ENCODE results near the gene CLEC17A.
"Not testable (repeated sequence)": the region's sequence is repeated elsewhere in the genome, so short reads cannot be mapped to it uniquely, and the experiment has no call there.

Gene CLEC17A

DNA sequence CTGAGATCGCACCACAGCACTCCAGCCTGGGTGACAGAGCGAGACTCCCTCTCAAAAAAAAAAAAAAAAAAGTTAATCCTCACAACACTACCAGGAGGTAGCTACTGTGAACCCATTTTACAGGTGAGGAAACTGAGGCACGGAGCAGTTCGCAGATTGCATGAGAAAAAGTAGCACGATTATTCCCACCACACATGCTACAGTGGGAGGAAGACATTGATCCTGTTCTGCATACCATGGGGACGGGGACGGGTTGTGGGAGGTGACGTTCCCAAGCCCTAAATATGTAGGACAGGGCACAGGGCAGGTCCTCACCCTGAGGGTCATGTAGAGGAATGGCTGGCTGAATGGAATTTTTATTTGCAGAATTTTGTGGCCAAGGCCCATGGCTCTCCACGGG, 23.7 kb downstream of the CLEC17A start:
- WGBS (ENCODE audit: insufficient coverage): 80% methylated on average over 2 of the region's 9 CpGs

DNA sequence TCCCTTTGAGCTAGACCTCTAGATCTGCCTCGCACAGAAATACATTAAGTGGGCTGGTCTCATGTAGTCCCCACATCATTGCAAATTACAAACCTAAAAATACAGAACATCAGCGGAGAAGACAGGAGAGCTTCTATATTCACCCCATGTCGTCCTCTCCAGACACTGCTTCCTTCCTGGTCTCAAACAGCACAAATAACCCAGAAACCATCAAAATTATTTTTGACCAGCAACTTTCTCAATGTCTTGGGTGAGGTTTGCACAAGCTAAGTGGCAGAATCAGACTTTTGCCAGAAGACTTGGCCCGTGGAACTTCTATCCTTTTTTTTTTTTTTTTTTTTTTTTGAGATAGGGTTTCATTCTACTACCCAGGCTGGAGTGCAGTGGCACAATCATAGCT, 28.2 kb downstream of the CLEC17A start:
- H3K4me3 ChIP-seq (ENCODE audit: control insufficient read depth in 1 of 7, extremely low read depth in 1 of 7, insufficient read depth in 4 of 7, low read depth in 2 of 7, low read length in 6 of 7): no peak overlapping the region
- peaks cover 4 to 21% (median 18%) of the 10 kb centered on the region in 4 experiments for H3K4me1 ChIP-seq (ENCODE audit: control extremely low read depth in 1 of 4, control insufficient read depth in 4 of 4, insufficient read depth in 4 of 4, low read length in 3 of 4)
- H3K36me3 ChIP-seq (ENCODE audit: control insufficient read depth in 4 of 4, insufficient read depth in 4 of 4, low read length in 3 of 4): no peaks in the 10 kb centered on the region
- H3K27ac ChIP-seq (ENCODE audit: insufficient read depth in 1 of 2, low read depth in 1 of 2, low read length in 2 of 2, poor library complexity in 1 of 2, severe bottlenecking in 2 of 2): no peak overlapping the region
- ChIA-PET CTCF (interaction anchor here (1.1 to 1.4 kb wide), 2 partner anchors 69 to 96 kb away, joined by 3 read pairs; no protein-coding TSS in a partner anchor), POLR2A (interaction anchor here (0.9 kb wide), 1 partner anchor 79 kb away, joined by 4 read pairs; the partner anchor contains the start of gene ZNF333)
- DNase-seq: no peak
- no peaks in the 10 kb centered on the region for H3K9me3 ChIP-seq (ENCODE audit: control extremely low read depth in 1 of 5, control insufficient read depth in 4 of 5, insufficient read depth in 2 of 5, low read depth in 1 of 5, low read length in 4 of 5)
- WGBS (ENCODE audit: insufficient coverage): 80% methylated on average over 1 of the region's 4 CpGs
- no peaks in the 10 kb centered on the region for H3K27me3 ChIP-seq (replicated peaks in 2 of 5; ENCODE audit: control insufficient read depth in 4 of 5, insufficient read depth in 5 of 5, low read length in 4 of 5)

More for the DNA sequence above, 23.7 kb downstream of the CLEC17A start:
- ChIA-PET POLR2A (no interaction called here), CTCF (no interaction called here)
- no peak overlapping the region for H3K27ac ChIP-seq (ENCODE audit: insufficient read depth in 1 of 2, low read depth in 1 of 2, low read length in 2 of 2, poor library complexity in 1 of 2, severe bottlenecking in 2 of 2)
- no peaks in the 10 kb centered on the region for H3K36me3 ChIP-seq (ENCODE audit: control insufficient read depth in 4 of 4, insufficient read depth in 4 of 4, low read length in 3 of 4)
- no peaks in the 10 kb centered on the region for H3K27me3 ChIP-seq (replicated peaks in 2 of 5; ENCODE audit: control insufficient read depth in 4 of 5, insufficient read depth in 5 of 5, low read length in 4 of 5)
- peaks cover 0 to 3% (median 0%) of the 10 kb centered on the region in 4 experiments for H3K4me1 ChIP-seq (ENCODE audit: control extremely low read depth in 1 of 4, control insufficient read depth in 4 of 4, insufficient read depth in 4 of 4, low read length in 3 of 4)
- no peak overlapping the region for H3K4me3 ChIP-seq (ENCODE audit: control insufficient read depth in 1 of 7, extremely low read depth in 1 of 7, insufficient read depth in 4 of 7, low read depth in 2 of 7, low read length in 6 of 7)
- no peak for DNase-seq
- peaks cover 0 to 3% (median 0%) of the 10 kb centered on the region in 5 experiments for H3K9me3 ChIP-seq (ENCODE audit: control extremely low read depth in 1 of 5, control insufficient read depth in 4 of 5, insufficient read depth in 2 of 5, low read depth in 1 of 5, low read length in 4 of 5)

DNA sequence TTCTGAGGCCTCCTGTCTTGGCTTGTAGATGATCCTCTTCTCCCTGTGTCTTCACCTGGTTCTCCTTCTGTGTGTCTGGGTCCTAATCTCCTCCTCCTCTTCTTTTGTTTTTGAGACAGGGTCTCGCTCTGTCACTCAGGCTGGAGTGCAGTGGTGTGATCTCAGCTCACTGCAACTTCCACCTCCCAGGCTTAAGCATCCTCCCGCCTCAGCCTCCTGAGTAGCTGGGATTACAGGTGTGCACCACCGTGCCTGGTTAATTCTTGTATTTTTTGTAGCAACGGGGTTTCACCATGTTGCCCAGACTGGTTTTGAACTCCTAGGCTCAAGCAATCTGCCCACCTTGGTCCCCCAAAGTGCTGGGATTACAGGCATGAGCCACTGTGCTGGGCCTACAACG, 29.4 kb downstream of the CLEC17A start:
- POLR2A ChIA-PET; H3K36me3 ChIP-seq (ENCODE audit: control insufficient read depth in 4 of 4, insufficient read depth in 4 of 4, low read length in 3 of 4); H3K27ac ChIP-seq (ENCODE audit: insufficient read depth in 1 of 2, low read depth in 1 of 2, low read length in 2 of 2, poor library complexity in 1 of 2, severe bottlenecking in 2 of 2); H3K4me3 ChIP-seq (ENCODE audit: control insufficient read depth in 1 of 7, extremely low read depth in 1 of 7, insufficient read depth in 4 of 7, low read depth in 2 of 7, low read length in 6 of 7); H3K27me3 ChIP-seq (replicated peaks in 2 of 5; ENCODE audit: control insufficient read depth in 4 of 5, insufficient read depth in 5 of 5, low read length in 4 of 5); H3K9me3 ChIP-seq (ENCODE audit: control extremely low read depth in 1 of 5, control insufficient read depth in 4 of 5, insufficient read depth in 2 of 5, low read depth in 1 of 5, low read length in 4 of 5); DNase-seq: not testable (repeated sequence)
- H3K4me1 ChIP-seq (ENCODE audit: control extremely low read depth in 1 of 4, control insufficient read depth in 4 of 4, insufficient read depth in 4 of 4, low read length in 3 of 4): peaks cover 4 to 21% (median 18%) of the 10 kb centered on the region in 4 experiments
- CTCF ChIA-PET: interaction anchor here (1.4 to 1.8 kb wide), 2 partner anchors 38 to 95 kb away, joined by 3 to 7 read pairs; no protein-coding TSS in a partner anchor
- 90% methylated on average over 4 of the region's 5 CpGs for WGBS (ENCODE audit: insufficient coverage)

DNA sequence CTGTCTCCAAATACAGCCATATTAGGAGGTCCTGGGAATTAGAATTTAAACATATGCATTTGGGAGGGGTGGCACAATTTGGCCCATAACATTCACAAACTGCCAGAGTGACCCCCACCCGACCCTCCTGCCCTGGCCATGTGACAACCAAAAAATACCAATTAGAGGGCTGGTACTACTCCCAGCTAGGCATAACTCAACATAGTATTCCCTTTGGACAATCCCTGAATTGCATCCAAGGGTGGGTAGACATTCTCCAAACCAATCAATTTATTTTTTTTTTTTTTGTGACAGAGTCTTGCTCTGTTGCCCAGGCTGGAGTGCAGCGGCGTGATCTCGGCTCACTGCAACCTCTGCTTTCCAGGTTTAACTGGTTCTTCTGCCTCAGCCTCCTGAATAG, 29.8 kb downstream of the CLEC17A start:
- ChIA-PET POLR2A (no interaction called here), CTCF (interaction anchor here (1.0 to 1.8 kb wide), 2 partner anchors 22 to 38 kb away, joined by 3 to 7 read pairs; no protein-coding TSS in a partner anchor)
- DNase-seq: no peak
- peaks cover 4 to 21% (median 18%) of the 10 kb centered on the region in 4 experiments for H3K4me1 ChIP-seq (ENCODE audit: control extremely low read depth in 1 of 4, control insufficient read depth in 4 of 4, insufficient read depth in 4 of 4, low read length in 3 of 4)
- no peak overlapping the region for H3K27ac ChIP-seq (ENCODE audit: insufficient read depth in 1 of 2, low read depth in 1 of 2, low read length in 2 of 2, poor library complexity in 1 of 2, severe bottlenecking in 2 of 2)
- H3K4me3 ChIP-seq (ENCODE audit: control insufficient read depth in 1 of 7, extremely low read depth in 1 of 7, insufficient read depth in 4 of 7, low read depth in 2 of 7, low read length in 6 of 7): no peak overlapping the region
- 97% methylated on average over 4 of the region's 4 CpGs for WGBS (ENCODE audit: insufficient coverage)
- H3K27me3 ChIP-seq (replicated peaks in 2 of 5; ENCODE audit: control insufficient read depth in 4 of 5, insufficient read depth in 5 of 5, low read length in 4 of 5): no peaks in the 10 kb centered on the region
- no peaks in the 10 kb centered on the region for H3K9me3 ChIP-seq (ENCODE audit: control extremely low read depth in 1 of 5, control insufficient read depth in 4 of 5, insufficient read depth in 2 of 5, low read depth in 1 of 5, low read length in 4 of 5)
- H3K36me3 ChIP-seq (ENCODE audit: control insufficient read depth in 4 of 4, insufficient read depth in 4 of 4, low read length in 3 of 4): no peaks in the 10 kb centered on the region

DNA sequence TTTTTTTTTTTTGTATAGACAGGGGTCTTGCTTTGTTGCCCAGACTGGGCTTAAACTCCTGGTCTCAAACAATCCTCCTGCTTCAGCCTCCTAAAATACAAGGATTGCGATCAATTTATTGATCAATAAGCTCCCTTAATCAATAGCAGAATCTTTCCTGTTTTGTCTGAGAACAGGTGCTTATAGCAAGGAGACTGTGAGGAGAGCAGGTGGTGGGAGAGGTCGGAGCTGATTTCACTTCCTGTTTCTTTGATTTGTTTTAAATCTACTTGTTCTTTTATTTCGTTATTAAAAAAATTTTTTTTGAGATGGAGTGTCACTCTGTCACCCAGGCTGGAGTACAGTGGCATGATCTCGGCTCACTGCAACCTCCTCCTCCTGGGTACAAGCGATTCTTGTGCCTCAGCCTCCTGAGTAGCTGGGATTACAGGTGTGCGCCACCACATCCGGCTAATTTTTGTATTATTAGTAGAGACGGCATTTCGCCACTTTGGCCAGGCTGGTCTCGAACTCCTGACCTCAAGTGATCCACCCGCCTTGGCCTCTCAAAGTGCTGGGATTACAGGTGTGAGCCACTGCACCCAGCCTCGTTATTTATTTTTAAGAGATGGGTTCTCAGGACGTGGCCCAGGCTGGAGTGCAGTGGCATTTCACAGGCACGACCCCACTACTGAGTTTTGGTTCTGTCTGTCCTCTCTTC, 30.7 kb downstream of the CLEC17A start:
- H3K36me3 ChIP-seq (ENCODE audit: control insufficient read depth in 4 of 4, insufficient read depth in 4 of 4, low read length in 3 of 4); H3K27ac ChIP-seq (ENCODE audit: insufficient read depth in 1 of 2, low read depth in 1 of 2, low read length in 2 of 2, poor library complexity in 1 of 2, severe bottlenecking in 2 of 2); H3K27me3 ChIP-seq (replicated peaks in 2 of 5; ENCODE audit: control insufficient read depth in 4 of 5, insufficient read depth in 5 of 5, low read length in 4 of 5); H3K9me3 ChIP-seq (ENCODE audit: control extremely low read depth in 1 of 5, control insufficient read depth in 4 of 5, insufficient read depth in 2 of 5, low read depth in 1 of 5, low read length in 4 of 5); POLR2A ChIA-PET: not testable (repeated sequence)
- 65% methylated on average over 11 of the region's 14 CpGs for WGBS (ENCODE audit: insufficient coverage)
- Histone ChIP-seq H3K4me1 (ENCODE audit: control extremely low read depth in 1 of 4, control insufficient read depth in 4 of 4, insufficient read depth in 4 of 4, low read length in 3 of 4) (peaks cover 4 to 21% (median 18%) of the 10 kb centered on the region in 4 experiments), H3K4me3 (ENCODE audit: control insufficient read depth in 1 of 7, extremely low read depth in 1 of 7, insufficient read depth in 4 of 7, low read depth in 2 of 7, low read length in 6 of 7) (peak overlapping the region in 1 of 7 experiments; percentile 50)
- CTCF ChIA-PET: interaction anchor here (1.0 to 1.8 kb wide), 2 partner anchors 23 to 39 kb away, joined by 3 to 7 read pairs; no protein-coding TSS in a partner anchor
- peak in 2 of 3 donors; percentile 54 to 65 for DNase-seq

DNA sequence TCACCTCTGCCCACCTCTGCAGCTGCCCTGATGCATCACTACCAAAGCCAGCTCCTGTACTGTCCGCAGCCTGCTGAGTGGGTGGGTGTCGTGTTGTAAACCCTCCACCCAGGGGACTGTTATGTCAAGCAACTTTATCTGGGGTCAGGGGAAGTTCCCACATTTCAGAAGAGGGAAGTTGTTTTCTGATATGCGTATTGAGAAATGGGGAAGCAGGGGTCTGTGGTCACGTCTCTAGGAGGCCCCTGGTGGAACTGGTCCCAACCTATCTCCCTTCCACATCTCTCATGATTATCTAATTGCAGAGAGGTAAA, 31.2 kb downstream of the CLEC17A start:
- H3K27me3 ChIP-seq (replicated peaks in 2 of 5; ENCODE audit: control insufficient read depth in 4 of 5, insufficient read depth in 5 of 5, low read length in 4 of 5): peaks cover 0 to 2% (median 0%) of the 10 kb centered on the region in 5 experiments
- DNase-seq: peak; percentile 83 to 96 (median 95)
- CTCF ChIA-PET: interaction anchor here (1.8 kb wide), 1 partner anchor 40 kb away, joined by 7 read pairs; no protein-coding TSS in a partner anchor
- H3K27ac ChIP-seq (ENCODE audit: insufficient read depth in 1 of 2, low read depth in 1 of 2, low read length in 2 of 2, poor library complexity in 1 of 2, severe bottlenecking in 2 of 2): no peak overlapping the region
- WGBS (ENCODE audit: insufficient coverage): no CpG with 5 or more reads among the region's 4 CpGs
- POLR2A ChIA-PET: no interaction called here
- peak overlapping the region in 2 of 7 experiments; percentile 42 to 50 for H3K4me3 ChIP-seq (ENCODE audit: control insufficient read depth in 1 of 7, extremely low read depth in 1 of 7, insufficient read depth in 4 of 7, low read depth in 2 of 7, low read length in 6 of 7)
- no peaks in the 10 kb centered on the region for H3K36me3 ChIP-seq (ENCODE audit: control insufficient read depth in 4 of 4, insufficient read depth in 4 of 4, low read length in 3 of 4)
- H3K9me3 ChIP-seq (ENCODE audit: control extremely low read depth in 1 of 5, control insufficient read depth in 4 of 5, insufficient read depth in 2 of 5, low read depth in 1 of 5, low read length in 4 of 5): peaks cover 0 to 5% (median 2%) of the 10 kb centered on the region in 5 experiments
- H3K4me1 ChIP-seq (ENCODE audit: control extremely low read depth in 1 of 4, control insufficient read depth in 4 of 4, insufficient read depth in 4 of 4, low read length in 3 of 4): peaks cover 4 to 21% (median 18%) of the 10 kb centered on the region in 4 experiments

DNA sequence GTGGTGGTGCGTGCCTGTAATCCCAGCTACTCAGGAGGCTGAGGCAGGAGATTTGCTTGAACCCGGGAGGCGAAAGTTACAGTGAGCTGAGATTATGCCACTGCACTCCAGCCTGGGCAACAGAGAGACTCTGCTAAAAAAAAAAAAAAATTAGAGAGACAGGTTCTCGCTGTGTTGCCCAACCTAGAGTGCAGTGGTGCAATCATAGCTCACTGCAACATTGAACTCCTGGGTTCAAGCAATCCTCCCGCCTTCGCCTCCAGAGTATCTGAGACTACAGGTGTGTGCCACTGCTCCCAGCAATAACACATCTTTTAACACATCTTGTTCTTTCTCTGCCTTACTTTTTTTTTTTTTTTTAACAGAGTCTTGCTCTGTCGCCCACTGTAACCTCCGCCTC, 32.7 kb downstream of the CLEC17A start:
- POLR2A ChIA-PET: interaction anchor here (0.6 kb wide), 1 partner anchor 43 kb away, joined by 3 read pairs; no protein-coding TSS in a partner anchor
- no peak for DNase-seq
- Histone ChIP-seq H3K4me3 (ENCODE audit: control insufficient read depth in 1 of 7, extremely low read depth in 1 of 7, insufficient read depth in 4 of 7, low read depth in 2 of 7, low read length in 6 of 7) (no peak overlapping the region), H3K27me3 (replicated peaks in 2 of 5; ENCODE audit: control insufficient read depth in 4 of 5, insufficient read depth in 5 of 5, low read length in 4 of 5) (peaks cover 0 to 2% (median 0%) of the 10 kb centered on the region in 5 experiments), H3K27ac (ENCODE audit: insufficient read depth in 1 of 2, low read depth in 1 of 2, low read length in 2 of 2, poor library complexity in 1 of 2, severe bottlenecking in 2 of 2) (no peak overlapping the region), H3K9me3 (ENCODE audit: control extremely low read depth in 1 of 5, control insufficient read depth in 4 of 5, insufficient read depth in 2 of 5, low read depth in 1 of 5, low read length in 4 of 5) (peaks cover 2 to 13% (median 7%) of the 10 kb centered on the region in 5 experiments), H3K4me1 (ENCODE audit: control extremely low read depth in 1 of 4, control insufficient read depth in 4 of 4, insufficient read depth in 4 of 4, low read length in 3 of 4) (peaks cover 4 to 21% (median 18%) of the 10 kb centered on the region in 4 experiments), H3K36me3 (ENCODE audit: control insufficient read depth in 4 of 4, insufficient read depth in 4 of 4, low read length in 3 of 4) (no peaks in the 10 kb centered on the region)
- CTCF ChIA-PET: interaction anchor here (0.6 kb wide), 1 partner anchor 749 kb away, joined by 3 read pairs; no protein-coding TSS in a partner anchor
- WGBS (ENCODE audit: insufficient coverage): 96% methylated on average over 7 of the region's 8 CpGs

All from common myeloid progenitor, CD34-positive (primary cell).